Right lobe of liver (tissue), 6 donors: ENCODE measurements around the gene FREM3. TPM values are rescaled to one million over a fixed set of nuclear protein-coding genes. Genes with fewer than 3 reads are reported as not detected.
A peak's percentile ranks its signal among the peaks of the same experiment; 100 is the strongest.
"Not testable (repeated sequence)": the region's sequence is repeated elsewhere in the genome, so short reads cannot be mapped to it uniquely, and the experiment has no call there.

Source experiments
- ATAC-seq, 4 donors: fragments of 200-7000 bp; cut with Tn5 transposase; one replicate each; pipeline ENCODE4 v1.9.1; 2020; ENCODE audit warnings: mild to moderate bottlenecking in 4 of 4, moderate library complexity in 4 of 4
- DNase-seq, 3 donors: peaks; one replicate each; pipeline ENCODE4 v3.0.0-alpha.2; 2020
- H3K27ac ChIP-seq, 3 donors: fragments of 200-600 bp; one replicate each; pipeline ENCODE4 v1.8.0; 2022
- H3K27me3 ChIP-seq, 2 donors: fragments of 200-600 bp; one replicate each; pipeline ENCODE4 v1.8.0; 2022
- H3K36me3 ChIP-seq, 4 donors: fragments of 200-600 bp; sonication (generic) in 1 of 4; one replicate each; pipeline versions ENCODE4 v1.5.1 to v1.8.0; 2017 to 2022; ENCODE audit warnings: control low read depth in 1 of 4
- H3K4me1 ChIP-seq, 4 donors: fragments of 200-600 bp; sonication (generic) in 1 of 4; one replicate each; pipeline versions ENCODE4 v1.5.1 to v1.8.0; 2017 to 2022; ENCODE audit warnings: control low read depth in 1 of 4
- H3K4me3 ChIP-seq, 3 donors: fragments of 200-600 bp; one replicate each; pipeline ENCODE4 v1.8.0; 2022
- H3K9me3 ChIP-seq, 4 donors: fragments of 200-600 bp; sonication (generic) in 1 of 4; one replicate each; pipeline versions ENCODE4 v1.5.1 to v1.8.0; 2017 to 2022; ENCODE audit warnings: control low read depth in 1 of 4
- CTCF ChIP-seq, 4 donors: fragments of 200-600 bp in 3 of 4; fragments of 450-650 bp in 1 of 4; IDR thresholded peaks; one replicate each; pipeline versions ENCODE4 v1.5.1 to v1.8.0; 2016 to 2022; ENCODE audit warnings: antibody characterized with exemption in 4 of 4, mild to moderate bottlenecking in 2 of 4
- POLR2A ChIP-seq: fragments of 450-650 bp; IDR thresholded peaks from one replicate; pipeline ENCODE4 v1.6.1; 2017; ENCODE audit warnings: antibody characterized with exemption, mild to moderate bottlenecking
- WGBS: methylation state at CpG from one replicate; pipeline ENCODE4 v1.1.6; 2018; ENCODE audit warnings: low coverage, low lambda C conversion rate; ENCODE audit not compliant: insufficient coverage; ENCODE audit errors: missing lambda C conversion rate; 5-methylcytosine and 5-hydroxymethylcytosine counted together
- intact Hi-C, 2 donors: fragments of 100-400 bp; cut with DNase I; formaldehyde crosslinking; loops; one replicate each; pipeline versions ENCODE4 v1.11.2 to v1.14.1; 2022
- total RNA-seq, 6 experiments: library from RNA; depleted of rRNA in 2 of 6; stranded (reverse); fragments of >200 nt in 2 of 6; fragmentation: NEBNext Ultra II Directional in 3 of 6; extraction: Animal tissue kit (Norgen Biotek cat#: 25700) in 3 of 6; gene quantifications; one replicate each; pipeline versions ENCODE4 v1.1.0 to v1.2.4, GENCODE V29; 2016 to 2023
- donor health status: DM: no; HTN: yes; CAD: no.
- donor health status: DM: no; HTN: no; CAD: no.
- donor health status: DM: no; HTN: no; CAD: no.
- donor health status: DM: no; HTN: yes; CAD: no.
- donor health status: DM: no; HTN: yes; CAD: no.

The FREM3 gene
- total RNA-seq, 6 experiments from 2014 or later = not detected

- Histone ChIP-seq H3K36me3 (peaks cover 8 to 85% (median 29%) of the 10 kb centered on the region in 4 donors), H3K9me3 (no peaks in the 10 kb centered on the region), H3K27me3 (no peaks in the 10 kb centered on the region), H3K27ac (no peak overlapping the region), H3K4me3 (no peak overlapping the region), H3K4me1 (no peaks in the 10 kb centered on the region)
- DNase-seq = no peak
- ATAC-seq = no peak
- no peak for TF ChIP-seq CTCF (IDR thresholded peaks at IDR 0.05)
- no peak for TF ChIP-seq POLR2A
- 68% methylated on average over 4 of the region's 4 CpGs for WGBS
- intact Hi-C loops = no loop called here
Observed at GRCh38 chr4:143538979-143539669, 161.4 kb downstream of the FREM3 start.

GRCh38 chr4:143531788-143532491 lies 168.5 kb downstream of the FREM3 start:
- Histone ChIP-seq H3K27me3 (no peaks in the 10 kb centered on the region), H3K4me1 (no peaks in the 10 kb centered on the region), H3K27ac (no peak overlapping the region), H3K36me3 (peaks cover 9 to 76% (median 30%) of the 10 kb centered on the region in 4 donors), H3K4me3 (no peak overlapping the region), H3K9me3 (no peaks in the 10 kb centered on the region)
- intact Hi-C loops = no loop called here
- WGBS = 93% methylated on average over 2 of the region's 2 CpGs
- ATAC-seq (peak in 1 of 4 donors; percentile 23), DNase-seq (no peak)
- TF ChIP-seq POLR2A = no peak
- TF ChIP-seq CTCF (IDR thresholded peaks at IDR 0.05) = no peak

GRCh38 chr4:143531380-143531779 lies 169.1 kb downstream of the FREM3 start:
- peaks cover 9 to 75% (median 32%) of the 10 kb centered on the region in 4 donors for H3K36me3 ChIP-seq
- intact Hi-C loops = no loop called here
- DNase-seq (no peak), ATAC-seq (peak; percentile 32 to 53 (median 38))
- peak in 3 of 4 donors; percentile 40 to 46 (median 43) for TF ChIP-seq CTCF (IDR thresholded peaks at IDR 0.05)
- no peak for TF ChIP-seq POLR2A
- H3K9me3 ChIP-seq = no peaks in the 10 kb centered on the region
- no peak overlapping the region for H3K27ac ChIP-seq
- no peaks in the 10 kb centered on the region for H3K27me3 ChIP-seq
- 53% methylated on average over 1 of the region's 1 CpG for WGBS
- H3K4me3 ChIP-seq = no peak overlapping the region
- H3K4me1 ChIP-seq = no peaks in the 10 kb centered on the region

- peaks cover 4 to 77% (median 30%) of the 10 kb centered on the region in 4 donors for H3K36me3 ChIP-seq
- intact Hi-C loops, H3K27ac ChIP-seq, H3K4me1 ChIP-seq, ATAC-seq, H3K4me3 ChIP-seq, DNase-seq, H3K9me3 ChIP-seq, H3K27me3 ChIP-seq: not testable (repeated sequence)
- 100% methylated on average over 4 of the region's 4 CpGs for whole genome bisulfite sequencing
Observed at GRCh38 chr4:143528046-143528445, 172.4 kb downstream of the FREM3 start.

Other genes starting within 250 kb of the FREM3 start
- 10 to 100 TPM in 5 of 6 experiments, 1 to 10 TPM in 1; 7.8 to 24.1 (median 16.7) TPM for gene SMARCA5, start 187.0 kb downstream of the FREM3 start, total RNA-seq
- 1 to 10 TPM in 1 of 6 experiments, not detected in 5; 1.4 TPM for gene GYPE, start 204.9 kb upstream of the FREM3 start, total RNA-seq